Mononuclear cell (primary cell): Measurements from ENCODE around the gene FAM78A. TPM values are rescaled to one million over a fixed set of nuclear protein-coding genes. Genes with fewer than 3 reads are reported as not detected.

Experiments used
- H3K27me3 ChIP-seq: 2 replicates; pipeline ENCODE4 v1.6.0; 2011; ENCODE audit warnings: low read length, control low read depth; ENCODE audit not compliant: insufficient read depth
- H3K4me1 ChIP-seq: 2 replicates; pipeline ENCODE4 v1.5.1; 2011; ENCODE audit warnings: mild to moderate bottlenecking, low read length, control low read depth; ENCODE audit not compliant: insufficient read depth
- H3K4me3 ChIP-seq: 2 replicates; pipeline ENCODE4 v1.5.1; 2011; ENCODE audit warnings: mild to moderate bottlenecking, low read length, moderate library complexity
- H3K9me3 ChIP-seq: 2 replicates; pipeline ENCODE4 v1.5.1; 2011; ENCODE audit warnings: low read depth, mild to moderate bottlenecking, control low read depth, low read length
- total RNA-seq: library from RNA; depleted of rRNA; stranded (reverse); fragments of >200 nt; gene quantifications from one replicate; pipeline ENCODE4 v1.2.3, GENCODE V29; 2012

The FAM78A gene, protein sequence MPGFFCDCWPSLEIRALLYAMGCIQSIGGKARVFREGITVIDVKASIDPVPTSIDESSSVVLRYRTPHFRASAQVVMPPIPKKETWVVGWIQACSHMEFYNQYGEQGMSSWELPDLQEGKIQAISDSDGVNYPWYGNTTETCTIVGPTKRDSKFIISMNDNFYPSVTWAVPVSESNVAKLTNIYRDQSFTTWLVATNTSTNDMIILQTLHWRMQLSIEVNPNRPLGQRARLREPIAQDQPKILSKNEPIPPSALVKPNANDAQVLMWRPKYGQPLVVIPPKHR
- 32.3 TPM for total RNA-seq

DNA sequence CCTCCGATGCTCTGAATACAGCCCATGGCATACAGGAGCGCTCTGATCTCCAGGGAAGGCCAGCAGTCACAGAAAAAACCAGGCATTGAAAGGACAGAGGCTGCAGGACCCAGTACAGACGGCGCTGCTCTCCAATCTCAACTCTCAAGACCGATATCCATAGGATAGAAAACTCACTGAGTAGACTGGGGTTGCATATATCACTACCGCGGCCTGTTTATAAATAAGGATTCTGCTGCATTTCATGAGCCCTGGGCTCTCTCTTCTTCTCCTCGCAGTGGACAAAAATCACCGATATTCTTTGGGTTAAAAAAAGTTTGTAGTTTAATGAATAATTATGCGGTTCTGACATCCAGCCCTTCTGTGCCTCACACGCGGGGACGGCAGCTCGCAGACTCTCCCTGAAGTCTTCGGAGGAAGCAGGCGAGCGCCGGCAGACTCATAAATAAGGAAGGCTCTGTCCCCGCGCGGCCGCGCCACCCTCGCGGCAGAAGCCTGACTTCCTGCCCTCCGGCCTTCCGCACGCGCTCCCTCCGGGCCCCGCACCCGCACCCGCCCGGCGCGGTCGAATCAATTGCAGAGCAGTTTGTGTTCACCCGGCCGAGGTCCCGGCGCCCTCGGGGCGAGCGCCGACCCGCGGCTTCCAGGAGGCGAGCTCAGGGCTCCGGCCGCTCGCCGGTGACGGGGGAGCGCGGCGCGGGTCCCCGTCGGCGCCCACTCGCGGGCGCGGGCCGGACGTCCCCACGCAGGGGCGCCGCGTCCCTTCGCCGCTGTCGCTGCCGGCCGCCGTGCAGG is at the start of gene FAM78A:
Gene FAM78A, minus strand, starts transcription at position 417 of the 795 bp plus-strand sequence. Its CDS starts 331 bp downstream, at position 86.
- Histone ChIP-seq H3K4me3 (peak within 1 kb of the TSS; percentile 99), H3K27me3 (no peaks in the 10 kb centered on the region), H3K4me1 (peaks cover 57% of the 10 kb centered on the region), H3K9me3 (no peaks in the 10 kb centered on the region)

DNA sequence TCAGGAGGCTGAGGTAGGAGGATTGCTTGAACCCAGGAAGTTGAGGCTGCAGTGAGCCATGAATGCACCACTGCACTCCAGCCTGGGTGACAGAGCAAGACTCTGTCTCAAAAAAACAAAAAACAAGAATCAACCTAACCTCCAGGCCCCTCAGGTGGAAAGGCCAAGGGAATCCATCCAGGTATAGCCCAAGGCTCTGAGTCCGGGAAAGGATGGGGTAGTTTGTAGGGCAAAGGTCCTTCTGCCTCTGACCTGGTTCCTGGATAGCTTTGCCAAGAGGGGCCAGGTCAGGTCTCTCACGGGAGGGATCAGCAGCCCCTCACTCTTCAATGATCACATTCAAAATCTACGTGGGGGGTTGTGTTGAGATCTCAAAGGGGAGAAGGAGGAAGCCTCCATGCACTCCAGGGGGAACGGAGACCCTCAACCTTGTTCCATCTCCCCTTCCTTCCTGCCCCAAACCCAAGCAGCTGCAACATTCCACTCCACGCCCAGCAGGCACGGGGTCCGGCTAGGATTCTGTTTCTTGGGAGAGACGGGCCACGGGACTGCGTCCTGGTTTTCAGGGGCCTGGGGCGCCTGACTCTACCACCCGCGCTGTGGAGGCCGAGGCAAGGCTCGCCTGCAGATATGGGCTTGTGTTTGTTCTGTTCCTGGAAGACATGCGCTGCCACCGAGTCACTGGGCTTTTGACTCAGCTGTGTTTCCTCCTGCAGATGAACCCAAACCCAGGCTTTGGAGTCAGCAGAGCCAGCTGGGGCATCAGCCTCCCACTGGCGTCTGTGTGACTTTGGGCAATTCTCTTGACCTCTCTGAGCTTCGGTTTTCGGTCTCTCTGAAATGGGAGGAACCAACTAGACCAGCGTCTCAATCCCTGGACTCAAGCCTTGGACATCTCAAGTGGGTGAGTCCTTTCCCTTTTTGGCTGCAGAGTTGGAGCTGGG is 48.7 kb upstream of the FAM78A start:
- H3K9me3 ChIP-seq = no peaks in the 10 kb centered on the region

DNA sequence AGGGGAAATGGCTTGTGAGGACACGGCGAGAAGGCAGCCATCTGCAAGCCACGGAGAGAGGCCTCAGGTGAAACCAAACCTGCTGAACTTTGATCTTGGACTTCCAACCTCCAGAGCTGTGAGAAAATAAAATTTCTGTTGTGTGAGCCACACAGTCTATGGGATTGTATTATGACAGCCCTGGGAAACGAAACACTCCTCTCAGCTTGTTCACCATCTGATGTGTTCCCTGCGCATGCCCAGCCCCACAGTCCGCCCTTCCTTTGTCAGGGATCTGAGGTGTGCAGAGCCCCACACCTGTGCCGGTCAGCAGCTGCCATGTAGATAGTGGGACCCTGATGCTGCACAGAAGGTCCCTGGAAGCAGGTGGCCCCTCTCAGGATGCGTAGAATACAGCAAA is 47.3 kb upstream of the FAM78A start:
- H3K9me3 ChIP-seq = no peaks in the 10 kb centered on the region
- no peak overlapping the region for H3K4me3 ChIP-seq
- H3K27me3 ChIP-seq = no peaks in the 10 kb centered on the region
- H3K4me1 ChIP-seq = no peaks in the 10 kb centered on the region

More for the DNA sequence above, 48.7 kb upstream of the FAM78A start:
- no peaks in the 10 kb centered on the region for H3K27me3 ChIP-seq
- H3K4me1 ChIP-seq = no peaks in the 10 kb centered on the region
- H3K4me3 ChIP-seq = no peak overlapping the region

DNA sequence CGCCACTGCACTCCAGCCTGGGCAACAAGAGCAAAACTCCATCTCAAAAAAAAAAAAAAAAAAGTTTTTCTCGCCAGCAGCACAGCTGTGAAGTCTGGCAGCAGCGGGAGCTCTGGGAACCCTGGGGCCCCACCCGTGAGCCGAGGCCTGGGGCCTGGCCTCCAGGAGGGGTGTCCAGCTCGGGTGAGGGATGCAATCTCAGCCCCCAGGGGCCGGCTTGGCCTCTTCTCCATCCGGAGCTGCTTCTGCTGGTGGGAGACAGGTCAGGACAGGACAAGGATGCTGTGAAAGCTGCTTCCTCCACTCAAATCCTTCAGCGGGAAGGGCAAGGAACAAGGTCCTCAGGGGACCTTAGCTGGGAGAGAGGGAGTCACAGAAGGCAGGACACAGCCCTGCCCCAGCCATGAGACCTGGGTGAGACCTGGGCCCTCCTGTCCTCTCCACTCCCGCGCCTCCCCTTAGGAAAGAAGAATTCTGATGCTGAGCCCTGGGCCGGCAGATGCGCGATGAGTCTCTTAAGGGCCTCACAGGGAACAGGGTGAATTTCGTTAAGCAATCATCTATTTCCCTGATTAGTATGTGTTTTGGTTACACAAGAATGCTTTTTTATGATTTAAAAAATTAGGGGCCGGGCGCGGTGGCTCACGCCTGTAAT is 43.8 kb upstream of the FAM78A start:
- Histone ChIP-seq H3K27me3 (no peaks in the 10 kb centered on the region), H3K4me3 (no peak overlapping the region), H3K4me1 (no peaks in the 10 kb centered on the region), H3K9me3 (no peaks in the 10 kb centered on the region)

DNA sequence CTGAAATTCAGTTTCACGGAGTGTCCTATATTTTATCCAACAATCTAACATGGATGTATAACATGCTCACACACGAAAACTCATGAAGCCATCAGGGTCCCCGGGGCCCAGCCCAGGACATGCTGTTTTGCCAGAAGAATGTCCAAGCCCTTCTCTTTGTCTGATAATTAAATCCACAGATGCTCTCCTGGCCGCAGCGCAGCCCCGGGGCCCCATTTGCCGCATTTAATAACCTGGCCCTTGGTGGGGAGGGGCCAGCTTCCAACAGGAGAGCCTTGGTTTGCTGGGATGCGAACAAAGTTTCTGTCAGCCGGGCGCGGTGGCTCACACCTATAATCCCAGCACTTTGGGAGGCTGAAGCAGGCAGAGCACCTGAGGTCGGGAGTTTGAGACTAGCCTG is 43.2 kb upstream of the FAM78A start:
- Histone ChIP-seq H3K4me3 (no peak overlapping the region), H3K9me3 (no peaks in the 10 kb centered on the region), H3K4me1 (no peaks in the 10 kb centered on the region), H3K27me3 (no peaks in the 10 kb centered on the region)

DNA sequence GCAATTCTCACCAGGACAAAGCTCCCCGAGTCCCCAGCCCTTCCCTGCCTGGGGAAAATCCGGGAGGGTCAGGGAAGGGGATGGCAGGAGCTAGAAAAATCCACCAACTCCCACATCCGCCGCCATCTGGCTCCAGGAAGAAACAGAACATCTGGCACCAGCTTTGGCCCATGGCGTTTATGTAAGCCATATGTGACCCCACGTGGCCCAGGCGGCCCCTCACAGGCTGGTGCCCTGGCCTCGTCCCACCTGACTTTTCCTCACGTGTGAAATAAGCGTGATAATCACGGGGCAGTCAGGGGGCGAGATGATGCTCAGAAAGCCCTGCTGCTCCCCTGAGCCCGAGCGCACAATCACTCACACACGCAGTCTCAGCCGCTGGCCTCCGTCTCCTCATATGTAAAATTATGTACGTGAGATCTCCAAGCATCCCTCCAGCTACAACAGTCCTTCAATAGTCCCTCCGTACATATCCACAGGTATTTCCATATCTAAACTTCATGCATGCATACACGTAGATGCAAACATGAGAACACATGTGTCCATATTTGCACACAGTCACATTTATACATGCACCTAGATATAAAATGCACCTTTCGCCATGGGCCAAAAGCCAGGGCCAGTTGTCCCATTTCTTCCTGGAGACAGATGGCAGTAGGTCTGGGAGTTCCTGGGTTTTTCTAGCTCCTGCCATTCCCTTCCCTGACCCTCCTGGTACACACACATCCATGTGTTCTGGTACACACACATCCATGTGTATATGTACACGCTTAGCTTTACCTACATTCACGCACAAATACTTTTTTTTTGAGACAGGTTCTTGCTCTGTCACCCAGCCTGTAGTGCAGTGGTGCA is 42.1 kb upstream of the FAM78A start:
- Histone ChIP-seq H3K4me1 (no peaks in the 10 kb centered on the region), H3K4me3 (no peak overlapping the region), H3K27me3 (no peaks in the 10 kb centered on the region), H3K9me3 (no peaks in the 10 kb centered on the region)

DNA sequence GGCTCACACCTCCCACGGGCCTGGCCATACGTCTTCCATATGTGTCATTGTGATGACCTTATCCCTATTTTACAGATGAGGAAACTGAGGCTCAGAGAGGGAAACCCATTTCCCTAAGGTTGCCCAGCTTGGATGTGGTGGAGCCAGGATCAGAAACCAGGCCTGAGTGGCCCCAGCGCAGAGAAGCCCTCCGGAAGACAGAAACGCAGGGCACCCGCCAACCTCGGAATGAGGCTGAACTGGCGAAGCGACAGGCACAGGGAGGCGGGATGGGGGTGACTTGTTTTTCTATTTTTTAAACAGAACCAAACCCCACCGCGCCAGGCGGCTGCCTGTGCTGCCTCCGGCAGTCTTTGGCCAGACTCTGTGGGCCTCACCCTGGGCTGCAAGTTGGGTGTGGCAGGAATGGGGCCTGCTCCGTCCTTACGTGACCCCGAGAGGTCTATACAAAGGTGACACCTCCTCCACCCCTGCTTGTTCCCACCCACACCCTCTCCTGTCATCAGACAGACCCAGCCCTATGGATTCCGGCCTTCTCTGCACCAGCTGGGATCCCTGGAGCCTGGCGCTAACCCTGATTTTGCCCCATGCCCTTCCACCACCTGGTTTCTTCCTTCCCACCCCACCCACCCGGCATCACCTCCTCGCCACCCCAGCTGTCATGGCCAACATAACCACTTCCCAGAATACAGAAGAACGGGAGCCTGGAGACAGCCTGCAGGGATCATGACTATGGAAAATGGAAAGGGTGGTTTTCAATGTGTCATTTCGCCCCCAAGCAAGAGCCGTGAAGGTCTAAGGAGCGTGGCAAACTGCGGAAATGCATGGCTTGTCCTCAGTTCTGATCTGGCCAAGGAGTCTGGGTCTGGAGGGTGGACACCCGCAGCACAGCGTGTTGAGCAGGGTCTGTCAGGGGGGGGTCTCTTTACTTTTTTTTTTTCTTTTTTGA is 36.8 kb upstream of the FAM78A start:
- H3K4me3 ChIP-seq = no peak overlapping the region
- peaks cover 10% of the 10 kb centered on the region for H3K4me1 ChIP-seq
- no peaks in the 10 kb centered on the region for H3K9me3 ChIP-seq
- H3K27me3 ChIP-seq = no peaks in the 10 kb centered on the region

DNA sequence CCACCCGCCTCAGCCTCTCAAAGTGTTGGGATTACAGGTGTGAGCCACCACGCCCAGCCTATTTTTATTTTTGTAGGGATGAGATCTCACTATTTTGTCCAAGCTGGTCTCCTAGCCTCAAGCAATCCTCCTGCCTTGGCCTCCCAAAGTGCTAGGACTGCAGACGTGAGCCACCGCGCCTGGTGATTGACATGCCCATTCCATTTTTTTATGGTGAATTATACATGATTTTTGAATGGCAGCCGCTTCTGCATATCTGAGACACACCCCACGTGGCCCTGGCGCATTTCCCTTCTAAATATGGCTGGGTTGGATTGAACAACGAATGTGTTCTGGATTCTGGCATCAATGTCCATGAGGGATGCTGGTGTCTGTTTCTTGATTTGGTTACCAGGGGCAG is 35.9 kb upstream of the FAM78A start:
- H3K9me3 ChIP-seq = no peaks in the 10 kb centered on the region

DNA sequence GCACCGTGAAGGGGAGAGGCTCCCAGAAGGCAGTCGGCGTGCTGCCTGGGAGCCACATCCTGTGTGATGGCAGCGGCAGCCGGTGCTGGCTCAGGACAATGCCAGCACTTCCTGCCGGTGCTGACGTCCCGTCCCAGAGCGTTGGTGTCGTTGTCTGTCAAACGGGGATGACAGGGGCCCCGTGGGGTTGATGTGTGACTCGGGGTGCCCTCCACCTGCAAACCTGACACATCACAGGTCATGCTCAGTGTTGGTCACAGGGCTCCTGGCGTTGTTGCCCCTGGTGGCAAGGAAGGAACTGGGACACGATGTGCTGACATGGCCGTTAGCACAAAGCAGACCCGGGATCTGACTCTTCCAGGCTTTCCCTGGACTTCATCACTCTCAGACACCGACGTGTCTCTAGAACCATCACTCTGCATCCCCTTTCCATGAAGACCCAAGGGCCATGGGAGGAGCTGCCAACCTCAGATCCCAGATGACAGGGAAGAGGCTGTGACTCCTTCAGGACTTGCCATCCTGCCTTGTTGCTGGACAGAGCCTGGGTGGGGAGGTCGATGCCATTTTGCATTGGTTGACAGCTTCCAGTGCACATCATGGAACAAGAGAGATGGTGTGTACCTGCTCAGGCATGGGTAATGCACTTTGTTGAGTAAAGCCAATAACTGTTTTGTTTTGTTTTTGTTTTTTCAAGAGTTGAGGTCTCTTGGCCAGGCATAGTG is 34.7 kb upstream of the FAM78A start:
- Histone ChIP-seq H3K4me3 (no peak overlapping the region), H3K4me1 (peaks cover 10% of the 10 kb centered on the region), H3K9me3 (no peaks in the 10 kb centered on the region), H3K27me3 (no peaks in the 10 kb centered on the region)

More for the DNA sequence above, 35.9 kb upstream of the FAM78A start:
- Histone ChIP-seq H3K27me3 (no peaks in the 10 kb centered on the region), H3K4me1 (peaks cover 10% of the 10 kb centered on the region), H3K4me3 (no peak overlapping the region)

DNA sequence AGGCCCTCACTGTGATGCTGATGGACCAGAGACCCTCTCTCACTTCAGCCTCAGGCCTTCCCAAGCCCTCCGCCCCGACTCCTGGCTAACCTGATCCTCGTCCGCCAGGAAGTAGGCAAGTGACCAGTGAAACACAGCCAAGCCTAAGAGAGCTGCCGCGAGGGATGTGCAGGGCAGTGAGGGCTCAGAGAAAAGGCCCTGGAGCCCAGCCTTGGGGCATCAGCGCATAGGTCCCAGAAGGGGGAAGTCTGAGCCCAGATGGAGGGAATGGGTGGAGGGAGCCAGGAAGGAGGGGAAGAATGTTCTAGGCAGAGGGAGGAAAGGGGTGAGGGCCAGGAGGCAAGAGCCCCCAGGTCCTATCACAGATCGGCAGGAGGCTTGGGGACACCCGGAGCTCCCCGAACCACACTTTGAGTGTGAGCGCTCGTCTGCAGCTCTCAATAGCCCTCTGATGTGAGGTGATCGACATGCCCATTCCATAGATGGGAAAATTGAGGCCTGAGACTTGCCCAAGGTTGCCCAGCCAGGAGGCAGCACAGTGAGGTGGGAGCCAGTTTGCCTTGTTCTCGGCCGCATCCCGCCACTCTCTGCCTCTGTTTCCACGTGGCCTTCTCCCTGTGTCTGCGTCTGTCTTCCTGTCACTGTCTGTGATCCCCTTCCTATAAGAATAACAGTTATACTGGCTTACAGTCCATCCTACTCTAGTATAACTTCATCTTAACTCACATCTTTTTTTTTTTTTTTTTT is 33.4 kb upstream of the FAM78A start:
- no peak overlapping the region for H3K4me3 ChIP-seq
- peaks cover 10% of the 10 kb centered on the region for H3K4me1 ChIP-seq
- H3K9me3 ChIP-seq = no peaks in the 10 kb centered on the region
- no peaks in the 10 kb centered on the region for H3K27me3 ChIP-seq

DNA sequence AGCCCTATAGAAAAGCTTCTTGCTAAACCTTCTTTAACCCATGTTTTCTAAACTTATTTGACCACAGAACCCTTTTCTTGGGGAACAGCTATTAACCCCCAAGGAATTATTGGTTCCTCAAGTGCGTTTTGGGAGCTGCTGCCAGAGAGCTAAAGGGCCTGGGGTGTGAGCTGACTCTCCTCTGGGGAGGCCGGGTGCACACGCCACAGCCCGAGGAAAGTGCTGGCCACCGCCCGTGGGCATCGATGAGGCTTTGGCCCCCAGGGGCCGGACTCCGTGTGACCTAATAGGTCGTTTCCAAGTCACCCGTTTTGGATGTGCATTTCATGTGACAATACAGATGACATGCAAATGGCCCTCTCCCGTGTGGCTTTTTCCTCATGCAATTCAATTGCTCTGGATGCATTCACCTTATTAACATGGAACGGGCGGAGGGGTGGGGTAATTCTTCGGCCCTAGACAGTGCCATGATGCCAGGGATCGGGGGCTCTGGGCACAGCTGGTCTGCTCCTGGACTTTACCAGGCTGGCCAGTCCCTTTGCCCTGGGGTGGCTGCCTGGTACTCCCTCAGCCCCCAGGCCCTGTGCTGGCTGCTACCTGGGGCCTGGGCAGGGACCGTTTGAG is 32.7 kb upstream of the FAM78A start:
- H3K27me3 ChIP-seq = no peaks in the 10 kb centered on the region
- no peak overlapping the region for H3K4me3 ChIP-seq
- no peaks in the 10 kb centered on the region for H3K9me3 ChIP-seq
- H3K4me1 ChIP-seq = peaks cover 10% of the 10 kb centered on the region

DNA sequence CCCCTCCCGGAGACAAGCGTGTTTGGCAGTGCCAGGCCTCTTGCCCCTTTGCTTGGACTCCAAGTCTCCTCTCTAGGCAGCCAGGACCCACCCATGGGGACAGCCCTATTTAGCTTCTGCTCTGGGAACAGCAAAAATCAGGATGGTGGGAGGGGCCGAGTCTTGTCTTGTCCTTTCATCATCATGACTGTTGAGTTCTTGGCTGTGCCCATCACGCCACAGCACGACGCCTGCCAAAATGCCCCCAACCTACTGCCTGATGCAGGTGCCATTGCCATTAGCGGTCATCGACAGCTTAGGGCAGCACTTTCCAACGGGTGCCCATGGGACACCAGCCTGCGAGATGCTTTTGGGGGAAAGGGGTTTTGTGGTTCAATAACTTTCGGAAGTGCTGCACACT is 32.1 kb upstream of the FAM78A start:
- H3K27me3 ChIP-seq = no peaks in the 10 kb centered on the region
- H3K4me3 ChIP-seq = no peak overlapping the region
- H3K9me3 ChIP-seq = no peaks in the 10 kb centered on the region
- H3K4me1 ChIP-seq = peaks cover 10% of the 10 kb centered on the region
